Stimulated activated CD4-positive, alpha-beta T cell treated with anti-CD3 and anti-CD28 coated beads, Interleukin-1b, Interleukin-23, amount 100 ng/mL, for 24 hours (primary cell): Measurements from ENCODE around the gene RYR1.
A peak's percentile ranks its signal among the peaks of the same experiment; 100 is the strongest.
"Not testable (repeated sequence)": the region's sequence is repeated elsewhere in the genome, so short reads cannot be mapped to it uniquely, and the experiment has no call there.

ENCODE experiments used
- DNase-seq, 4 experiments: peaks; one replicate each; pipeline ENCODE4 v3.0.0-alpha.2; 2020; ENCODE audit warnings: low read depth in 4 of 4, low spot score in 1 of 4

RYR1 gene

DNA sequence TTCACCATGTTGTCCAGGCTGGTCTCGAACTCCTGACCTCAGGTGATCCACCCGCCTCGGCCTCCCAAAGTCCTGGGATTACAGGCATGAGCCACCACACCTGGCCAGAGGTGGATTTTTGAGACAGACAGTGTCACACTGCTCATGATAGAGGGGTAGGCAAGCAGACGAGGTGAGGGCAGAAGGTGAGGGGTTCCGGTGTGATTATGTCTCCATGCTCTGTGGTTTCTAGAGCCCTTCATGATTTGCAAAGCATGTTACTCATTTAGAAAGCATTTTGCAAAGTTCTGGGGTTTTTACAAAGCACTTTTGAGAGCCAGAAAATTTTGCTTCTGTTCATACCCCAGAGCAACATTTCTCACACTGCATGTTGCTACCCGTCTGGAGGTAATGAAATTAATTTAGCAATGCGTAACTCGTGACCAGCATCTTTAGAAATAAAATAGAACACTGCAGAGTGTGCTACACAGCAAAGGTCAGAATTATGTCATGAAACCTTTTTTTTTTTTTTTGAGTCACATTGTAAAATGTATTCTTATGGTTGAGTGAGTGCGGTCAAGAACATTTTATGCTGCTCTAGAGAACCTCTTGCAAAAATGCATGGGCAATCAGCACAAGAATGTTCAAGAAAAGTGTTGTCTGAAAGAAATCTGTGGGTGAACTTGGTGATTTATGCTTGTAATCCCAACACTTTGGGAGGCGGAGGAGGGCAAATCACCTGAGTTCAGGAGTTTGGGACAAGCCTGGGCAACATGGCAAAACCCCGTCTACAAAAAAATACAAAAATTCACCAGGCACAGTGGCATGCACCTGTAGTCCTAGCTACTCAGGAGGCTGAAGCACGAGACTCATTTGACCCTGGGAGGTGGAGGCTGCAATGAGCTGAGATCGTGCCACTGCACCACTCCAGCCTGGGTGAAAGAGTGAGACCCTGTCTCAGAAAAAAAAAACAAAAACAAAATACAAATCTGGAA is 126.2 kb downstream of the RYR1 start:
- peak in 1 of 4 experiments; percentile 11 for DNase-seq

DNA sequence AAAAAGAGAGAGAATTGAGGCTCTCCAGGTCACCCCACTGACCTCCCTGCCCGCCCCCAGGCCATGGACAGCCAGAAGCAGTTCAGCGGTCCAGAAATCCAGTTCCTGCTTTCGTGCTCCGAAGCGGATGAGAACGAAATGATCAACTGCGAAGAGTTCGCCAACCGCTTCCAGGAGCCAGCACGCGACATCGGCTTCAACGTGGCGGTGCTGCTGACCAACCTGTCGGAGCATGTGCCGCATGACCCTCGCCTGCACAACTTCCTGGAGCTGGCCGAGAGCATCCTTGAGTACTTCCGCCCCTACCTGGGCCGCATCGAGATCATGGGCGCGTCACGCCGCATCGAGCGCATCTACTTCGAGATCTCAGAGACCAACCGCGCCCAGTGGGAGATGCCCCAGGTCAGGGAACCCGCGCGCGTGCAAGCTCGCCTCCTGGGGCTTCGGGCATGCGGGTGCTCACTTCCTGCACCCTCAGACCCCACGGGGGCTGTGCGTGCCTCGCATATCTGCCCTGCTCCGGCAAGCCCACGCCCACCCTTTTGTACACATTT is 127.6 kb downstream of the RYR1 start:
- DNase-seq: no peak

DNA sequence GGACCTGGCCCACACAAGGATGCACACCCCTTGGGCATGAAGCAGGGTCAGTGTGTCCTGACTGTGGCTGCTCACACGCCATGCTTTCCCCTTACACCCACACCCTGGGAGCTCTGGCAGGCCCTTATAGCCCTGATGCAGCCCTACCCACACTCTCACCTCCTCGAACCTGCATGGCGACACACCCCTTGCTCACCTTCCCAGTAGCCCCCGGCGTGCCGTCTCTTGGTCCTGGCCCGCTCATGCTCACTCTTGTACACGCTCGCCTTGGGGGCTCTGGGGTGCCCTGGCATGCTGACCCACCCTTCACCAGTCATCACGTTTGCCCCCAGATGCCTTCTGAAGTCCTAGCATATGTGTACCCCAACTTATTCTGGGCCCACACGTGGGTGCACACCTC is 128.2 kb downstream of the RYR1 start:
- DNase-seq: no peak

DNA sequence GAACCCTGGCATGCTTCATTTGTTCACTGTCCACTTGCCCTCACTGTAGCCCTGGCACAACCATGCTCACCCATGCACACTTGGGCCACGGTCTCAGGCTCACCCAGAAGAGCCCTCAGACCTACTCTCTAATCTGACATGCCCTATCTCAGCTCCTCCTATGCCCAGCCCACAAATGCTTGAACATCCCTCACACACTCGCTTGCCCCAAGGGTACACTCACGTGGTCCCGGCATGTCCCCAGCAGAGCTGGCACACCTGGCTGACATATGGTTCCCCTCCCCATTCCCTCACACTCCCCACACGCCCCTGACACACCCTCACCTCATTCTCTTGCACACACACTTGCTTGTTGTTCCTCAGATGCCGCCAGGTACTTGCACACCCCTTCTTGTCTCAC is 128.6 kb downstream of the RYR1 start:
- no peak for DNase-seq

DNA sequence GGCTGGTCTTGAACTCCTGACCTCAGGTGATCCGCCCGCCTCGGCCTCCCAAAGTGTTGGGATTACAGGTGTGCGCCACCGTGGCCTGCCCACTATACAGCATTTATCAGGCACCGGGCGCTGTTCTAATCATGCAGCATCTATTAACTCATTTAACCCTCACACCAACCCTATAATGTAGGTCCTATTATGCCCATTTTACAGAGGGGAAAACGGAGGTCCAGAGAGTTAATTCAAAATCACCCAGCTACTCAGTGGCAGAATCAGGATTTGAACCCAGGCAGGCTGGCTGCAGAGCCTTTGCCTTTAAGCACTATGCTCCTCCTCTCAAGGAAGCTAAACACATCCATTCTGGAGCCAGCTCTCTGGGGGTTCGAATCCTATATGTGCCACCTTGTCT is 130.0 kb downstream of the RYR1 start:
- DNase-seq: no peak

DNA sequence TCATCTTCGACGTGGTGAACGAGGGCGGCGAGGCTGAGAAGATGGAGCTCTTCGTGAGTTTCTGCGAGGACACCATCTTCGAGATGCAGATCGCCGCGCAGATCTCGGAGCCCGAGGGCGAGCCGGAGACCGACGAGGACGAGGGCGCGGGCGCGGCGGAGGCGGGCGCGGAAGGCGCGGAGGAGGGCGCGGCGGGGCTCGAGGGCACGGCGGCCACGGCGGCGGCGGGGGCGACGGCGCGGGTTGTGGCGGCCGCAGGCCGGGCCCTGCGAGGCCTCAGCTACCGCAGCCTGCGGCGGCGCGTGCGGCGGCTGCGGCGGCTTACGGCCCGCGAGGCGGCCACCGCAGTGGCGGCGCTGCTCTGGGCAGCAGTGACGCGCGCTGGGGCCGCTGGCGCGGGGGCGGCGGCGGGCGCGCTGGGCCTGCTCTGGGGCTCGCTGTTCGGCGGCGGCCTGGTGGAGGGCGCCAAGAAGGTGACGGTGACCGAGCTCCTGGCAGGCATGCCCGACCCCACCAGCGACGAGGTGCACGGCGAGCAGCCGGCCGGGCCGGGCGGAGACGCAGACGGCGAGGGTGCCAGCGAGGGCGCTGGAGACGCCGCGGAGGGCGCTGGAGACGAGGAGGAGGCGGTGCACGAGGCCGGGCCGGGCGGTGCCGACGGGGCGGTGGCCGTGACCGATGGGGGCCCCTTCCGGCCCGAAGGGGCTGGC is 131.6 kb downstream of the RYR1 start:
- DNase-seq: no peak

DNA sequence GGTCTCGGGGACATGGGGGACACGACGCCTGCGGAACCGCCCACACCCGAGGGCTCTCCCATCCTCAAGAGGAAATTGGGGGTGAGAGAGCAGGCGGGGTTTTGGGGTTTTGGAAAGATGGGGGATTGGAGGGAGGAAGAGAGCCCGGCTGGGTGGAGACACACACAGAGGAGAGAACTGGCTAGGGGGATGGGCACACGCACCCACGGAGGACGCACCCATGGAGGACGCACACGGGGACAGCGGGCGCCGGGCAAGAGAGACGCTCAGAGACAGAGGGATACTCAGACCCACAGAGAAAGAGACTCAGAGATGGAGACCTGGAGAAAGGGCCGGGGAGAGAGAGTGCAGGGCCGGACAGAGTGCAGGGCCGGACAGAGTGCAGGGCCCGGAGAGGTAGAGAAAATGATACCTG is 132.2 kb downstream of the RYR1 start:
- no peak for DNase-seq

DNA sequence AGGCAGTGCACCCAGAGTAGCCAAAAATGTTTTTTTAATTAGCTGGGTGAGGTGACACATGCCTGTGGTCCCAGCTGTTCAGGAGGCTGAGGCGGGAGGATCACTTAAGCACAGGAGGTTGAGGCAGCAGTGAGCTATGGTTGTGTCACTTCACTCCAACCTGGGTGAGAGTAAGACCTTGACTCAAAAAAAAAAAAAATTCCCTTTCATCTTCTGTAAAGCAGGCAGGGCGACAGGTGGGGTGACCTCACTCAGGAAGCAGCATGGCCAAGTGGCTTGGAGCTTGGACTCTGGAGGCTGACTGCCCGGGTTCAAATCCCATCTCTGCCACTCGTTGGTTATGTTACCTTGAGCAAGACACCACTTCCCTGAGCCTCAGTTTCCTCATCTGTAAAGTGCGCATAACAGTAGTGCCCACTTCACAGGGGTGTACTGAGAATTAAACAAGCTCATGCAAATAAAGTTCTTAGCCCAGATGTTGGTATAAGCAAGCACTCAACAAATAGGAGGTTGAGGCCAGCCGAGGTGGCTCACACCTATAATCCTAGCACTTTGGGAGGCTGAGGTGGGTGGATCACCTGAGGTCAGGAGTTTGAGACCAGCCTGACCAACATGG is 136.0 kb downstream of the RYR1 start:
- DNase-seq: no peak

DNA sequence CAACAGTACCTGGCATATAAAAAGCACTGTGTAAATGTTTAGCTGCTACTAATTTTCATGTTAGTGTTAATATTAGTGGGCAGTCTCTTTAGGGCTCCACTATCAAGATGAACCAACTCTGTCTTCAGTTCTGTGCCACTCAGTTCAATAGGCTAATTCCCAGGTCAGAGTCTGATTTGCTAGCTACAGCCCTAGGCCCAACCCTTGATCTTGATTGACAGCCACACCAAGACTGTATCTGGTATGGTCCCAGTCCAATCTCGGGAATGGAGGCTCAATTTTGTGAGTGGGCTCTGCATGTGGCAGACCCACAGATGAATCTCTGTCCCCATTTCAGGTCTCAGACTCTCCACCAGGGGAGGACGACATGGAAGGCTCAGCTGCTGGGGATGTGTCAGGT is 138.2 kb downstream of the RYR1 start:
- no peak for DNase-seq

DNA sequence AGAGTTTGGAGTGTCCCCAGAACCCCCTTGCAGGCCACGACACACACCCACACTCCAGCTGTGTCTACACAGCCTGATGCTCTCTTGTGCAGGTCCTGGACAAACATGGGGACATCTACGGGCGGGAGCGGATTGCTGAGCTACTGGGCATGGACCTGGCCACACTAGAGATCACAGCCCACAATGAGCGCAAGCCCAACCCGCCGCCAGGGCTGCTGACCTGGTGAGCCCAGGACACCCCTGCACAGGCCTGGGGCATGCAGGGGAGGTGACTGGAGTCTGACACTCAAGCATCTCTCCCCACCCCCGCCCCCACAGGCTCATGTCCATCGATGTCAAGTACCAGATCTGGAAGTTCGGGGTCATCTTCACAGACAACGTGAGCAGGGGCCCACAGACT is 144.3 kb downstream of the RYR1 start:
- DNase-seq: no peak

DNA sequence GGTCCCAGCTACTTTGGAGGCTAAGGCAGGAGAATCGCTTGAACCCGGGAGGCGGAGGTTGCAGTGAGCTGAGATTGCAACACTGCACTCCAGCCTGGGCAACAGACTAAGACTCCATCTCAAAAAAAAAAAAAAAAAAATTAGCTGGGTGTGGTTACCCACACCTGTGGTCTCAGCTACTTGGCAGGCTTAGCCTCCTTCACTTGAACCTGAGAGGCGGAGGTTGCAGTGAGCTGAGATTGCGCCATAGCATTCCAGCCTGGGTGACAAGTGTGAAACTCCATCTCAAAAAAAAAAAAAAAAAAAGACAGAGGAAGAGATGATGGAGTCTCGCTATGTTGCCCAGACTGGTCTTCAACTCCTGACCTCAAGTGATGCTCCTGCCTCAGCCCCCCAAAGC is 145.8 kb downstream of the RYR1 start:
- not testable (repeated sequence) for DNase-seq

DNA sequence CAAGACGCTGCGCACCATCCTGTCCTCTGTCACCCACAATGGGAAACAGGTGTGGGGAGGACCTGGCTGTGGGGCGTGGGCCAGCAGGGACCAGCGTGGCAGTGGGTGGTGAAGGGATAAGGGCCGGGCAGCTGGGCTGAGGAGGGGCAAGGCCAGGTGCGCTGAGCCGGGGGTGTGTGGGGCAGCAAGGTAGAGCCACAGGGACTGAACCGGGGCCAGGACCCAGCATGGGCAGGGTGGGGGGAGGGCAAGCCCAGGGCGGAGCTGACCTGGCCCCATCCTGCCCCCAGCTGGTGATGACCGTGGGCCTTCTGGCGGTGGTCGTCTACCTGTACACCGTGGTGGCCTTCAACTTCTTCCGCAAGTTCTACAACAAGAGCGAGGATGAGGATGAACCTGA is 146.6 kb downstream of the RYR1 start:
- DNase-seq: no peak

DNA sequence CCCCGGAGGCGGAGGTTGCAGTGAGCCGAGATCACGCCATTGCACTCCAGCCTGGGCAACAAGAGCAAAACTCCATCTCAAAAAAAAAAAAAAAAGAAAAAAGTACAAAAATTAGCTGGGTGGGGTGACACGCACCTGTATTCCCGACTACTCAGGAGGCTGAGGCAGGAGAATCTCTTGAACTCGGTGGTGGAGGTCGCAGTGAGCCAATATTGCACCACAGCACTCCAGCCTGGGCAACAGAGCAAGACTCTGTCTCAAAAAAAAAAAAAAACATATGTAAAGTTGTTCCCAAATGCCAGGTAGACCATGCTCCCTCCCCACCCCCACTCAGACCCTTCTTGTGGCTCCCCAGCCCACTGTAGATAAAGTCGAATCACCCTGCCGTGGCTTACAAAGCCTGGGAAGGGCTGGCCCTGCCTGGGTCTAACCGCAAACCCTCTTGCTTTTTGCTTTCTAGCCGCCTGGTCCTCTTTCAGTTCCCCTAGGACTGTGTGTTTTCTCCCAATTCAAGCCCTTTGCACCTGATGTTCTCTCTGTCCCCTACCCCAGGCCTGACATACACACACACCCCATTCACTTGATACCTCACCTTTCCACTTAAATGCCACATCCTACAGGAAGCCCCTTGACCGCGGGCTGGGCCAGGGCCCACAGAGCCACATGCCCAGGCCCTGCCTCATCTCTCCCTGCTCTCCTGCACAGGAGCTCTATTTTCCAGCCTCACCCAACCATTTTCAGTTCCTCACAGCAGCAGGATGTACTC is 149.9 kb downstream of the RYR1 start:
- DNase-seq: no peak

DNA sequence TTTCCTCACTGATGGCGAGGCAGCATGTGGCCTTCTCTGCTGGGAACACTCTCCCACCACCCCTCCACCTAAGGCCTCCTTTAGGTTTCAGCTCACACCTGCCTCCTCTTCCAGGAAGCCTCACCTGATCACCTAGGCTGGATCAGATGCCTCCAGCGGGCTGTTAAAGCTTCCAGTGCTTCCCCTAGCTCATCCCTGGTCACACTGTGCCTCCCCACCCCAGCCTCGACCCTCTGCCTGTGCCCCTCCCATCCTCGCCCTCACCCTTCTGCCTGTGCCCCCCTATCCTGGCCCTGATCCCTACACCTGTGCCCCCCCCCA is 150.5 kb downstream of the RYR1 start:
- DNase-seq: no peak

DNA sequence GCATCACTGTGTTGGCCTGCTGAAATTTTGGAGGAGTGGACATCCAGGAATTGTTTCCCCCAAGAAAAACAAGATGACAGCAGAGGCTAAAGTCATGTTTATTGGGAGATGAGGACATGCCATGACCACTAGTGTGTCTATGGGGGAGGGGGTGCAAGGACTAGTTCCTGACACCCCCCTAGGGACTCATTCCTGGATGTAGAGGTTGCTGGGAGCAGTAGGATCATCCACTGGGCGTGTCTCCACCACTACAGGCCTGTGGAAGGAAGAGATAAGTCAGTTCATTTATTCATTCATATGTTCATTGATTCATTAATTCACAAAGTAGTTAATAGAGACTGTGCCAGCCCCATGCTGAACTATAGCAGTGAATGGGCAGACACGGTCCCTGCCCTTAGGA is 154.1 kb downstream of the RYR1 start:
- DNase-seq: no peak

DNA sequence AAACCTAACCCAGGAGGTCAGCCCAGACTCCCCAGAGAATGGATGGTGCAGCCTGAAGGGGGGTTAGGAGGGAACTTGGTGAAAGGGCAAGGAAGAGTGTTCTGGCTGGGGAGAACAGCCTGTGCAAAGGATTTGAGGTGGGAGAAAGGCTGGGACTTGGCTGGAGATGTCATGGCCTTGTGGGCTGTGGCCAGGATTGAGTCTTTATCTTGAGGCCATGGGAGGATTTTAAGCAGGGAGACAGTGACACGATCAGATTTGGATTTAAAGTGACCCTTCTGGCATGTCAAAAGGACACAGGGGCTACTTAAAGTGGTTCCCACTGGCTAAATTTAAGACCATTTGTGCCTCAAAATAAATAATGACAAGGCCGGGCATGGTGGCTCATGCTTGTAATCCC is 154.6 kb downstream of the RYR1 start:
- no peak for DNase-seq

DNA sequence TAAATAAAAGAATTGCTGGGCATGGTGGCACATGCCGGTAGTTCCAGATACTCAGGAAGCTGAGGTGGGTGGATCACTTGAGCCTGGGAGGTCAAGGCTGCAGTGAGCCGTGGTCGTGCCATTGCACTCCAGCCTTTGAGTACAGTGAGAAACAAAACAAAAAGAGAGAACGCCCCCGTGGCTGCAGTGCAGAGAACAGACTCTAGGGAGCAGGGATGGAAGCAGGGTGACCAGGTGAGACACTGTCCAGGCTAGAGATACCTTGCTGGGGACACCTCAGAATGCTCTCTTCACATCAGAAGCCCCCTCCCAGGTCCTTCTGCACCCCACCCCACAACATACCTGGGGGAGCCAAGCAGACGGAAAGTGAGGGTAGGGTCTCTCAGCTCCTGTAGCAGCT is 159.4 kb downstream of the RYR1 start:
- DNase-seq: no peak

DNA sequence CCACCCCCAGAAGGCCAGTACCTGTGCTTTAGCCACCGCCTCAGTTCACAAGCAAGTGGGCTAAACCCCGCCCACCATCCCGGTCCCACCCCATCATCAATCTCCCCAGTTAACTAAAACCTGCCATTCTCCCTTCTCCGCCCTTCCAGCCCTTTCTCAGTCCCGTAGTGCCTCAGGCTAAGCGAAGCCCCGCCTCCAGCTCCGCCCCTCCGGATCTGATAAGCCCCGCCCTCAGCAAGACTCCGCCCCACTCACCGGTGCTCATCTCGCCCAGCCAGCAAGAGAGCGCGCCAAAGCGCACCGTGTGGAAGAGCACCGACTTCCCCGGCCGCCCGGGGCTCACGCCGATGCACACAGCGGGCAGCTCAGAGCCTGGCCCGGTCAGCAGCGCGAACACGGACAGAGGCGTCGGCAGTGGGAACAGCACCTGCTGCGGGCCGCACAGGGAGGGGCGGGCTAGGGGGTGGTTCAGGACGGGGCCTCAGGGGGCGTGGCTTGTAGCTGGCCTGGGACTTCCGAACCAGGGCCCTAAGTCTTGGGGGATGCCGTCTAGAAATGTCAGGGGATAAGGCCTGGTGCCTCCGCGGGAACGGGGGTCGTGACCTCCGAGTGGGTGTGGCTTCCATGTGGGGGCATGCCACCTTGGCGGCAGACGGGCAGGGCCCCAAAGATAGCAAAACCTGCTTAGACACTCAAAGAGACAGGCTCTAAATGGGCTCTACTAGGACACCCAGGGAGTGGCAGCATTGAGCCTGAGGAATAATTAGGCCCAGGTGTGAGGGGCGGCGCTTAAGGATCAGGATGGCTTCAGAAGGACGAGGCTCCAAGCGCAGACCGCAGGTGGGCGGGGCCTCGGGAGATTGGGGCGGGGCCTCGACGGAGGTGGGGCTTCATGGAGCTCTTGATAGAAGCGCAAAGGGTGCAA is 162.8 kb downstream of the RYR1 start:
- DNase-seq: peak in 1 of 4 experiments; percentile 11

DNA sequence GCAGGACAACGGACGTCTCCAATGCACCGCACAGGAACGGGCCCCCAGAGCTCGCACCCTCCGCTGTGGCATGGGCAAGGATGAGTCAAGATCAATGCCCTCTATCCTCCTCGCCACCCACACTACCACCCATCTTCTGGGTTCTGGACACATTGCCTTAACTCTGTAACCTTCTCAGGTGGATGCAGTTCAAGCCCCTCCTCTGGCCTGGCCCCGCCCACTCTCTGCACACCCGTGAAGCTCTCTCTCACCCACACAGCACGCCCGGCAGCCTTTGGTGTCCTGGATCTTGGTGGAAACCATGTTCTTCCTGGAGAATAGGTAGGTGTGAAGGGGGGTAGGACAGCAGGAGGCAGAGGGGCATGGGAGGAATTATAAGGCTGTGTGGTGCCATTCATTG is 163.6 kb downstream of the RYR1 start:
- DNase-seq: no peak

DNA sequence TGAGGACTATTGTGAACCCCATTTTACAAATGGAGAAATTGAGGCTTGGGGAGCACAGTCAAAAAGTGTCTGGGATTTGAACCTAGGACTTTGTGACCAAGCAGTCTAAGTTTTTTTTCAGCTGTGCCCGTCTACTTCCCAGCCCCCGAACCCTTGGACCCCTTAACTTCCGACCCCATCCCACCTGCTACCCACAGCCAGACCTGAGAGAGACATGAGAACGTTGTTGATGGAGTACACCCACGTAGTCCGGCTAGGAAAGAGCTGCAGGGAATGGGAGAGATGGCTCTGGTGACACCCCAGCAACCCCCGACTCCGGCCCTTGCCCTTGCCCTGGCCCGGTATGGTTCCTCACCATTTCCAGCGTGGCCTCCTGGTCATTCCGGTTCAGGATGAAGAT is 166.2 kb downstream of the RYR1 start:
- DNase-seq: no peak
